HepG2 (cell line): Measurements from ENCODE around the gene INAFM2. TPM values are rescaled to one million over a fixed set of nuclear protein-coding genes. Genes with fewer than 3 reads are reported as not detected.

Experiments used
- ARID2 ChIP-seq: sonication (generic); formaldehyde crosslinking; IDR thresholded peaks from 2 replicates; pipeline ENCODE4 v1.8.1; 2022; ENCODE audit warnings: mild to moderate bottlenecking, missing genetic modification reagents, borderline replicate concordance
- ARNT2 ChIP-seq: sonication (generic); formaldehyde crosslinking; IDR thresholded peaks from 2 replicates; pipeline ENCODE4 v1.8.0; 2022; ENCODE audit warnings: mild to moderate bottlenecking, low read depth, missing genetic modification reagents, moderate library complexity
- ATF1 ChIP-seq: IDR thresholded peaks from 2 replicates; pipeline ENCODE4 v1.6.1; 2016; ENCODE audit warnings: mild to moderate bottlenecking, control low read depth
- CENPT ChIP-seq: sonication (generic); formaldehyde crosslinking; IDR thresholded peaks from 2 replicates; pipeline ENCODE4 v1.8.0; 2022; ENCODE audit warnings: low read depth, mild to moderate bottlenecking, moderate library complexity, missing genetic modification reagents
- CREB1 ChIP-seq, 2 experiments: fragments of 450-650 bp in 1 of 2; IDR thresholded peaks; 2 replicates each; pipeline ENCODE4 v1.6.1; 2016 to 2017; ENCODE audit warnings: control low read depth in 1 of 2, mild to moderate bottlenecking in 1 of 2, missing compliant biosample characterization in 1 of 2, missing genetic modification characterization in 1 of 2
- EZH2 ChIP-seq: conservative IDR thresholded peaks from 2 replicates; pipeline ENCODE4 v1.6.1; 2012; ENCODE audit warnings: mild to moderate bottlenecking, low read depth, low read length, moderate library complexity
- FOXM1 ChIP-seq: sonication (generic); formaldehyde crosslinking; IDR thresholded peaks from 2 replicates; pipeline ENCODE4 v1.5.0; 2020; ENCODE audit warnings: missing genetic modification reagents
- GTF3A ChIP-seq: sonication (generic); formaldehyde crosslinking; conservative IDR thresholded peaks from 2 replicates; pipeline ENCODE4 v1.4.0; 2020; ENCODE audit warnings: mild to moderate bottlenecking, missing genetic modification reagents
- HDAC2 ChIP-seq: sonication (generic); formaldehyde crosslinking; IDR thresholded peaks from 2 replicates; pipeline ENCODE4 v1.4.0; 2020; ENCODE audit warnings: missing genetic modification reagents
- MLLT10 ChIP-seq: sonication (generic); formaldehyde crosslinking; IDR thresholded peaks from 2 replicates; pipeline ENCODE4 v1.4.0; 2020; ENCODE audit warnings: missing genetic modification reagents
- NFE2L2 ChIP-seq: fragments of 150-350 bp; IDR thresholded peaks from 2 replicates; pipeline ENCODE4 v1.6.1; 2014; ENCODE audit warnings: low read length
- RAD21 ChIP-seq: fragments of 450-650 bp; formaldehyde crosslinking; IDR thresholded peaks from 2 replicates; pipeline ENCODE4 v1.5.0; 2020; ENCODE audit warnings: mild to moderate bottlenecking
- SRSF4 ChIP-seq: fragments of 200-400 bp; formaldehyde crosslinking; IDR thresholded peaks from one replicate; pipeline ENCODE4 v1.6.1; 2018; ENCODE audit warnings: mild to moderate bottlenecking, low read depth, low read length, moderate library complexity; ENCODE audit not compliant: poor library complexity, severe bottlenecking
- TAF1 ChIP-seq: sonication (generic); formaldehyde crosslinking; IDR thresholded peaks from 2 replicates; pipeline ENCODE4 v1.4.0; 2020; ENCODE audit warnings: missing genetic modification reagents
- TSC22D2 ChIP-seq: sonication (generic); formaldehyde crosslinking; IDR thresholded peaks from 2 replicates; pipeline ENCODE4 v1.5.1; 2020; ENCODE audit warnings: missing genetic modification reagents, mild to moderate bottlenecking, borderline replicate concordance
- ZNF33A ChIP-seq: sonication (generic); formaldehyde crosslinking; IDR thresholded peaks from 2 replicates; pipeline ENCODE4 v1.5.1; 2020; ENCODE audit warnings: missing genetic modification reagents, mild to moderate bottlenecking, moderate library complexity, borderline replicate concordance
- ZNF556 ChIP-seq: sonication (generic); formaldehyde crosslinking; IDR thresholded peaks from 2 replicates; pipeline ENCODE4 v1.4.0; 2020; ENCODE audit warnings: mild to moderate bottlenecking, missing genetic modification reagents, borderline replicate concordance
- ZNF713 ChIP-seq: sonication (generic); formaldehyde crosslinking; IDR thresholded peaks from 2 replicates; pipeline ENCODE4 v1.4.0; 2020; ENCODE audit warnings: mild to moderate bottlenecking, missing genetic modification reagents
- polyA plus RNA-seq, 8 experiments: library from polyadenylated mRNA; depleted of rRNA in 3 of 8; stranded (reverse) in 7 of 8; unstranded in 1 of 8; fragments of >200 nt; fragmentation: Illumina TruSeq in 4 of 8; extraction: Trizol in 4 of 8; gene quantifications; 2 replicates each; pipeline versions ENCODE4 v1.2.1 to v1.2.3, GENCODE V29; 2011 to 2016; ENCODE audit warnings: low read depth in 4 of 8, missing spikeins in 1 of 8, mixed read lengths in 1 of 8; ENCODE audit not compliant: insufficient read depth in 1 of 8
- total RNA-seq, 5 experiments: library from RNA; depleted of rRNA; stranded (reverse); fragments of >200 nt; fragmentation: Illumina TruSeq; extraction: Trizol; gene quantifications; 2 replicates each; pipeline ENCODE4 v1.2.3, GENCODE V29; 2016; ENCODE audit warnings: low read depth in 1 of 5
- TF ChIP-seq, protein P1 (sequence below): sonication (generic); formaldehyde crosslinking; conservative IDR thresholded peaks from 2 replicates; pipeline ENCODE4 v1.4.0; 2020; ENCODE audit warnings: missing genetic modification reagents
- TF ChIP-seq, protein P2 (sequence below): sonication (generic); formaldehyde crosslinking; IDR thresholded peaks from 2 replicates; pipeline ENCODE4 v1.4.0; 2020; ENCODE audit warnings: mild to moderate bottlenecking, missing genetic modification reagents
- TF ChIP-seq, protein P3 (sequence below): sonication (generic); formaldehyde crosslinking; conservative IDR thresholded peaks from 2 replicates; pipeline ENCODE4 v1.8.0; 2022; ENCODE audit warnings: mild to moderate bottlenecking, moderate library complexity, missing genetic modification reagents
- TF ChIP-seq, protein P4 (sequence below): sonication (generic); formaldehyde crosslinking; IDR thresholded peaks from 2 replicates; pipeline ENCODE4 v1.5.1; 2020; ENCODE audit warnings: mild to moderate bottlenecking, moderate library complexity, missing genetic modification reagents

The INAFM2 gene
- total and polyA plus RNA-seq, 2 of the 13 experiments (the other 11 are each of a cell fraction or from before 2014, with no cell fraction given), result 5.5 to 6.5 TPM

DNA sequence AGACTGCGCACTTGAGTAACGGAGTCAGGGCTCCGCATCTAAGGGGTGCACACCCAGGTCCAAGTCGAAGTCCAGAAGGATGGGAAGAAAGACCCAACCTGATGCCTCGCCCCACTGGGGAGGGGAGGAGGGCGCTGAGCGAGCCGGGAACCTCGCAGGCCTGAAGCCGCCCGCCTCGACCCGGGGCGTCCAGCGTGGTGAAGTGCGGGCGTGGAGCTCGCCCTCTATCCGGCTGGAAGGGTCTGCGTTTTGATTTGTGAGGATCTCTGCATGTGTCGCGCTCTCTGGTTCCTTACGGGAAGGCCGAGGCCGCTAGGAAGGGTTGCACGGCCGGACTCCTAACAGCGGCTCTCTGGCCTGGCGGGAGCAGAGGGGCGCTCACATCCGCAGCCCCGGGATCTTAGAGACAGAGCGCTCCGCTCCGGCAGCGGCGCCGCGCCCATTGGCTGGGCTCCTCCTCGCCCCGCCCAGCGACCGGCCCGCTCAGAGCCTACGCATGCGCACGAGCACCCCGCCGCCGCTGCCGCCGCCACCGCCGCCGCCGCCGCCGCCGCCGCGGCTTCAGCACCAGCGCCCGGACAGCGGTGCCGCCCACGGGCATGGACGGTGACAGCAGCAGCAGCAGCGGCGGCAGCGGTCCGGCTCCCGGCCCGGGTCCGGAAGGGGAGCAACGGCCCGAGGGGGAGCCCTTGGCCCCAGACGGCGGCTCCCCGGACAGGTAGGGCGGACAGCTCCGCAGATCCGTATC is 34.4 kb downstream of the INAFM2 start, which contains the start of gene DISP2 (continued):
- TF ChIP-seq, protein P1, sequence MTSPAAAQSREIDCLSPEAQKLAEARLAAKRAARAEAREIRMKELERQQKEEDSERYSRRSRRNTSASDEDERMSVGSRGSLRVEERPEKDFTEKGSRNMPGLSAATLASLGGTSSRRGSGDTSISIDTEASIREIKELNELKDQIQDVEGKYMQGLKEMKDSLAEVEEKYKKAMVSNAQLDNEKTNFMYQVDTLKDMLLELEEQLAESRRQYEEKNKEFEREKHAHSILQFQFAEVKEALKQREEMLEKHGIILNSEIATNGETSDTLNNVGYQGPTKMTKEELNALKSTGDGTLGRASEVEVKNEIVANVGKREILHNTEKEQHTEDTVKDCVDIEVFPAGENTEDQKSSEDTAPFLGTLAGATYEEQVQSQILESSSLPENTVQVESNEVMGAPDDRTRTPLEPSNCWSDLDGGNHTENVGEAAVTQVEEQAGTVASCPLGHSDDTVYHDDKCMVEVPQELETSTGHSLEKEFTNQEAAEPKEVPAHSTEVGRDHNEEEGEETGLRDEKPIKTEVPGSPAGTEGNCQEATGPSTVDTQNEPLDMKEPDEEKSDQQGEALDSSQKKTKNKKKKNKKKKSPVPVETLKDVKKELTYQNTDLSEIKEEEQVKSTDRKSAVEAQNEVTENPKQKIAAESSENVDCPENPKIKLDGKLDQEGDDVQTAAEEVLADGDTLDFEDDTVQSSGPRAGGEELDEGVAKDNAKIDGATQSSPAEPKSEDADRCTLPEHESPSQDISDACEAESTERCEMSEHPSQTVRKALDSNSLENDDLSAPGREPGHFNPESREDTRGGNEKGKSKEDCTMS (CRISPR knock-in tag), result no peak
- TF ChIP-seq SRSF4 (no peak), ARID2 (CRISPR knock-in tag) (no peak), HDAC2 (CRISPR knock-in tag) (no peak), RAD21 (CRISPR knock-in tag) (0 out of 2 replicates have a peak, but pooled peaks have one; percentile 27), ARNT2 (peak; percentile 68; the same call in 1 of the 2 replicates), TAF1 (CRISPR knock-in tag) (0 out of 2 replicates have a peak, but pooled peaks have one; percentile 24), ATF1 (CRISPR knock-in tag) (no peak), MLLT10 (CRISPR knock-in tag) (no peak), CENPT (CRISPR knock-in tag) (no peak), ZNF33A (CRISPR knock-in tag) (no peak), TSC22D2 (CRISPR knock-in tag) (no peak), ZNF713 (no peak), CREB1 (IDR thresholded peaks at IDR 0.05) (no peak), CREB1 (CRISPR knock-in tag; IDR thresholded peaks at IDR 0.05) (no peak), FOXM1 (CRISPR knock-in tag) (no peak), ZNF556 (CRISPR knock-in tag) (no peak), NFE2L2 (no peak), GTF3A (CRISPR knock-in tag) (no peak), EZH2 (no peak)
- TF ChIP-seq, protein P2, sequence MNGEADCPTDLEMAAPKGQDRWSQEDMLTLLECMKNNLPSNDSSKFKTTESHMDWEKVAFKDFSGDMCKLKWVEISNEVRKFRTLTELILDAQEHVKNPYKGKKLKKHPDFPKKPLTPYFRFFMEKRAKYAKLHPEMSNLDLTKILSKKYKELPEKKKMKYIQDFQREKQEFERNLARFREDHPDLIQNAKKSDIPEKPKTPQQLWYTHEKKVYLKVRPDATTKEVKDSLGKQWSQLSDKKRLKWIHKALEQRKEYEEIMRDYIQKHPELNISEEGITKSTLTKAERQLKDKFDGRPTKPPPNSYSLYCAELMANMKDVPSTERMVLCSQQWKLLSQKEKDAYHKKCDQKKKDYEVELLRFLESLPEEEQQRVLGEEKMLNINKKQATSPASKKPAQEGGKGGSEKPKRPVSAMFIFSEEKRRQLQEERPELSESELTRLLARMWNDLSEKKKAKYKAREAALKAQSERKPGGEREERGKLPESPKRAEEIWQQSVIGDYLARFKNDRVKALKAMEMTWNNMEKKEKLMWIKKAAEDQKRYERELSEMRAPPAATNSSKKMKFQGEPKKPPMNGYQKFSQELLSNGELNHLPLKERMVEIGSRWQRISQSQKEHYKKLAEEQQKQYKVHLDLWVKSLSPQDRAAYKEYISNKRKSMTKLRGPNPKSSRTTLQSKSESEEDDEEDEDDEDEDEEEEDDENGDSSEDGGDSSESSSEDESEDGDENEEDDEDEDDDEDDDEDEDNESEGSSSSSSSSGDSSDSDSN, result peak; percentile 33
- TF ChIP-seq, protein P3, sequence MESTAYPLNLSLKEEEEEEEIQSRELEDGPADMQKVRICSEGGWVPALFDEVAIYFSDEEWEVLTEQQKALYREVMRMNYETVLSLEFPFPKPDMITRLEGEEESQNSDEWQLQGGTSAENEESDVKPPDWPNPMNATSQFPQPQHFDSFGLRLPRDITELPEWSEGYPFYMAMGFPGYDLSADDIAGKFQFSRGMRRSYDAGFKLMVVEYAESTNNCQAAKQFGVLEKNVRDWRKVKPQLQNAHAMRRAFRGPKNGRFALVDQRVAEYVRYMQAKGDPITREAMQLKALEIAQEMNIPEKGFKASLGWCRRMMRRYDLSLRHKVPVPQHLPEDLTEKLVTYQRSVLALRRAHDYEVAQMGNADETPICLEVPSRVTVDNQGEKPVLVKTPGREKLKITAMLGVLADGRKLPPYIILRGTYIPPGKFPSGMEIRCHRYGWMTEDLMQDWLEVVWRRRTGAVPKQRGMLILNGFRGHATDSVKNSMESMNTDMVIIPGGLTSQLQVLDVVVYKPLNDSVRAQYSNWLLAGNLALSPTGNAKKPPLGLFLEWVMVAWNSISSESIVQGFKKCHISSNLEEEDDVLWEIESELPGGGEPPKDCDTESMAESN (CRISPR knock-in tag), result no peak
- TF ChIP-seq, protein P4, sequence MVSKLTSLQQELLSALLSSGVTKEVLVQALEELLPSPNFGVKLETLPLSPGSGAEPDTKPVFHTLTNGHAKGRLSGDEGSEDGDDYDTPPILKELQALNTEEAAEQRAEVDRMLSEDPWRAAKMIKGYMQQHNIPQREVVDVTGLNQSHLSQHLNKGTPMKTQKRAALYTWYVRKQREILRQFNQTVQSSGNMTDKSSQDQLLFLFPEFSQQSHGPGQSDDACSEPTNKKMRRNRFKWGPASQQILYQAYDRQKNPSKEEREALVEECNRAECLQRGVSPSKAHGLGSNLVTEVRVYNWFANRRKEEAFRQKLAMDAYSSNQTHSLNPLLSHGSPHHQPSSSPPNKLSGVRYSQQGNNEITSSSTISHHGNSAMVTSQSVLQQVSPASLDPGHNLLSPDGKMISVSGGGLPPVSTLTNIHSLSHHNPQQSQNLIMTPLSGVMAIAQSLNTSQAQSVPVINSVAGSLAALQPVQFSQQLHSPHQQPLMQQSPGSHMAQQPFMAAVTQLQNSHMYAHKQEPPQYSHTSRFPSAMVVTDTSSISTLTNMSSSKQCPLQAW (CRISPR knock-in tag), result no peak
